HG02571 (cell line): ENCODE results near the gene PARP4.
"Not testable (repeated sequence)": the region's sequence is repeated elsewhere in the genome, so short reads cannot be mapped to it uniquely, and the experiment has no call there.

Experiments
- ATAC-seq: cut with Tn5 transposase; IDR thresholded peaks from one replicate; pipeline ENCODE4 v1.9.1; 2021; ENCODE audit warnings: mild to moderate bottlenecking, moderate library complexity; ENCODE audit not compliant: unreplicated experiment

The PARP4 gene

GRCh38 chr13:24380227-24380626, 132.4 kb downstream of the PARP4 start:
- ATAC-seq, result not testable (repeated sequence)

DNA sequence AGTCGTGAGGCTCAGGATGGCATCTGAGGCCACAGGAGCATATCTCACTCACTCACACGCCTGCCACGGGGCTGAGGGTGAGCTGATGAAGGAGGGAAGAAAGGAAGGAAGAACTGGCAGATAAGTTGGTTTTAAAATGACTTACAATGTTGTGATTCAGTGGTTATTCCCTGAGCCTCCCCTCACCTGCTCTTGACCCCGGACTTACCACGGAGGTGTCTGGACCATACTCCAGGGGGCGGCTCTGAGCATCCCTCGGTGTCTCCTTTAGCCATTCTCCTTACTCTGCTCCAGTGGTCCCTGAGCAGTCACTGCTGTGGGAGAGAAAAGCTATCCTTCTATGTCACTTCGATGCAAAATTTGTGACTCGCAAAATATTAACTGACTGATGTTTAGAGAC, 141.3 kb downstream of the PARP4 start:
- not testable (repeated sequence) for ATAC-seq
